ENCODE results near the gene DSTN.

The DSTN gene

GRCh38 chr20:17584689-17585088 lies 14.8 kb downstream of the DSTN start:
- no peak for DNase-seq

DNA sequence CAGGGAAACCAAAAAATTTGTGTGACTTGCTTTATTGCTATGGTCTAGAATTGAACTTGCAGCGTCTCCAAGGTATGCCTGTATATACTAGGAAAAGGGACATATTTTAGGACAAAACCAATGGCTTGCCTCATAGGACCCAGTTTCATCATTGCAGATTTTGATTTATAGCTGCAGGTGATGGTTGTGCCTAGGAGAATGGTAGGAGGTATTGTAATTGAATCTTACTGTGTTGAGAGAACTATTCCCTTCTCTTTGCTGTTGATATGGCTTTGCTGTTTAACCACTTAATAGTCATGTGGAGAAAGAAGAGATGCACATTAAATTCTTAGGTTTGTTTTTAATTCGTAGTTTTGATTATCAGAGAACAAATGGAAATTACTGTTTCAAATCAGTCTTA lies 16.4 kb downstream of the DSTN start:
- DNase-seq, result no peak

DNA sequence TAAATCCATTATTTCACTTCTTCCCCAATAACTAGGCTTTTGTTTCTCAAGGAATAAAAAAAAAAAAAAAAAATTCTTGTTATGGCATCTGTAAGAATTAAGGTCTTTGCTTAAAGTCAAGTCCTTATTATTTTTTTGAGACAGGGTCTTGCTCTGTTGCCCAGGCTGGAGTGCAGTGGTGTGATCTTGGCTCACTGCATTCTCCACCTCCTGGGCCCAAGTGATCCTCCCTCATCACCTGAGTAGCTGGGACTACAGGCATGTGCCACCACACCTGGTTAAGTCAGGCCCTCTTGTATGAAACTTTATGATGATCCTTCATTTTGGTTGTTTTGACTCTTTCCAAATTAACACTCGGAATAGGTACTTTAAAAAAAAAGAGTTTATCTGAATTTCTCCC lies 17.3 kb downstream of the DSTN start:
- DNase-seq, result no peak

DNA sequence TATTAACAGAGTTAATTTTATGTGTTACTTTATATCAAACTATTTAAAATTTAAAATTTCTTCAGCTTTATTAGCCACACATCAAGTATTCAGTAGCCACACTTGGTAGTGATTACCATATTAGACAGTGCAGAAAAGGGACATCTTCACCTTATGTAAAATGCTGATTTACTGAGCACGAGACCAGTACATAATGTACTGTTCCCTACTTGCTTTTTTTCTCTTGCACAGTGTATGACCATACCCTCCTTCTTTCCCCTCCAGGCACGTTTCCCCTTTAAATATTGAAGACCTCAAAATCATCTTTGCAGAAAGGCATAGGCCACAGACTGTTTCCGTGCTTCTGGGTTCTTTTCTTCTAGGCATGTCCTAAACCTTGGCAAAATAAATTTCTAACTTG lies 17.9 kb downstream of the DSTN start:
- DNase-seq, result no peak

GRCh38 chr20:17589161-17589834 lies 19.4 kb downstream of the DSTN start:
- no peak for DNase-seq

DNA sequence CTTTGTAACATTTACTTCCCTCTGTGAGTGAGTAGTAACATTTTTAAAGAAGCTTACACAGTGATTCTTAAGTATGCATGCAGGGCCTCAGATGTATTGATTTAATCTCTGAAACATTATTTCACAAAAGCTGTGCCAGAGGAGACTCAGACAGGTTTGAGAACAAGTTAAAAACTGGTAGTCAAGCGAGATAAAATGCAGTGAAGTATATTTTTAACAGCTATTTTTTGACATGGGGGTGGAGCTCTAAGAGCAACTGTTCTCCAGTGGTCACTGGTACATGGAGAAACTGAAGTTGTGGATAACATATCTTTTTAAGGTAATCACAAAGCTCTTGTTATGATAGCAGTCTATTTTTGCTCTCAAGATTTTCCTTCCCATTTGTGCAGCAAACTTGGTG lies 20.4 kb downstream of the DSTN start:
- DNase-seq, result no peak

DNA sequence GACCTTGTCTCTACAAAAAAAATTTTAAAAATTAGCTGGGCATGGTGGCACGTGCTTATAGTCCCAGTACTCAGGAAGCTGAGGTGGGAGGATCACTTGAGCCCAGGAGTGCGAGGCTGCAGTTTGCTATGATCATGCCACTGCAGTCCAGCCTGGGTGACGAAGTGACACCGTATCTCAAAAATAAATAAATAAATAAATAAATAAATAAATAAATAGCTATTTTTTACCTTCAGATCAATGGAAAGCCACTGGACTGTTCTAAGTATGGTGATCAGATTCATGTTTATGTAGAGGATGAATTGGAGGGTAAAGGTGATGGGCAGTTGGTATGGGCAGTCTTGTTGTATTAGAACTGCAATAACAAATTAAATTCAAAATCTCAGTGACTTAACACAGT lies 24.0 kb downstream of the DSTN start:
- no peak for DNase-seq

DNA sequence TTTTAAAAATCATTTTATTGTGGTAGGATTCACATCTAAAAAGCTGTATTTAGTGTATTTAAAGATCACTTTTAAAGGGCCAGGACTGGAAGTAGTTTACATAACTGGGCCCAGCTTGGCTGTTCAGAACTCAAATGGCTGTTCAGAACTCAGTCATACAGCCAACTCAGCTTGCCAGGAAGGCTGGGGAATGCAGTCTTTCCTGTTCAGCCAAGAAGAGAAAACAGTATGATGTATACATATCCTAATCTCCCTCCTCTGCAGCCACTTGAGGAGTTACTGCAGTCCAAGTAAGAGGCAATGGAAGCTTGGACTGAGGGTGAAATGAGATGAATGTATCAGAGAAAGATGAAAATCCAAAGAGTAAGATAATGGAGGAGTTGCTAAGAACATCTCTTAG lies 24.6 kb downstream of the DSTN start:
- DNase-seq, result no peak

- DNase-seq, result no peak
Measured at GRCh38 chr20:17595856-17596255, 26.0 kb downstream of the DSTN start.

- no peak for DNase-seq
Measured at GRCh38 chr20:17598013-17598550, 28.2 kb downstream of the DSTN start.

- no peak for DNase-seq
Measured at GRCh38 chr20:17601957-17602356, 32.1 kb downstream of the DSTN start.

GRCh38 chr20:17602493-17602892 lies 32.6 kb downstream of the DSTN start:
- no peak for DNase-seq

DNA sequence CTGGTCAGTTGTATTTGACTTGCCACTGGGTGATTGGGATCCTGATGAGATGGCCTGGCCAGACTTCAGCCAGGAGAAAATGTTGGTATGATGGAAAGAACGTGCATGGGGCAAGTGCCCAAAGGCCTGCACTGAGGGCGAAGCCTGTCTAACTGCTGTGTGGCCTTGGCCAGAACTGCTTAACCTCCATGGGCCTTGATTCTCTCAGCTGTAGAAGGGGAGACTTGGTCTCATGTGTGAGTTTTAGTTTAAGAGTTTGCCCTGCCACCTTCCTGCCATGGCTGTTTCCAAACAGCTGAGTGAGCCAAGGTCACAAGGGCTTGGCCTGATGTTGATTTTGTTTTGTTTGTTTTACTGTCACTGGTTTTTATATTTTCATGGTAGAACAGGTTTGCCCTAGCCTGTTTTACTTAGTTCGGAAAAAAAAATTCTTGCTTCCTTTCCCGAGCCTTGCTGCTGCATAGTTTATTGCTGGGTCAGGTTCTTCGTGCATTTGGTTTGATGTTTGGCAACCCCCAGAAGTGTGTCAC lies 35.3 kb downstream of the DSTN start:
- DNase-seq, result no peak

- no peak for DNase-seq
Measured at GRCh38 chr20:17606001-17606400, 36.1 kb downstream of the DSTN start.

DNA sequence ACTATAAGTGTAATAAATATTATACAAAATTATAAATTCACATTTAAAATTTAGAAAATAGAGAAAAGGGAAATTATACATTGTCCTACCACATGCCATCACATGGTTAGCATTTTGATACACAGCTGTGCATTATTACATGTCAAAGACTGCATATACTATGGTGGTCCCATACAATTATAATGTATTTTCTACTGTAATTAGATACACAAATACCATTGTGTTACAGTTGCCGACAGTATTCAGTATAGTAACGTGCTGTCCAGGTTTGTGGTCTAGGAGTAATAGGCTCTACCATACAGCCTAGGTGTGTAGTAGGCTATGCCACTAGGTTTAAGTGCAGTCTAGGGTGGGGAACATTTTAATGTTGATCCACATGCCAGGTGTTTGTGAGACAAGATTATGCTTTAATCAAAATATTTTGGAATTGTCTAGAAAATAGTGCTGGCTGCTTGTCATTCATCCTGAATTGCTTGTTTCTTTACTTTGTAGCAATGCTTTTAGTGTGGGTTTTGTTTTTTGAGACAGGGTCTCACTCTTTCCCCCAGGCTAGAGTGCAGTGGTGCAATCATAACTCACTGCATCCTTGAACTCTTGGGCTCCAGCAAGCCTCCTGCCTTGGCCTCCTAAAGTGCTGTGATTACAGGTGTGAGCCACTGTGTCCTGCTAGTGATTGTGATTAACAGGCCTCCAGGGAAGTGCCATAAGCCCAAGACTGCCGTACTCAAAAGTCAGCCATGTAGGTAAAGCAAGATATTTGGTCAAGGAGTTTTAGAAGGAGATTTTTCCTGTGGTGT lies 39.0 kb downstream of the DSTN start:
- DNase-seq, result no peak

DNA sequence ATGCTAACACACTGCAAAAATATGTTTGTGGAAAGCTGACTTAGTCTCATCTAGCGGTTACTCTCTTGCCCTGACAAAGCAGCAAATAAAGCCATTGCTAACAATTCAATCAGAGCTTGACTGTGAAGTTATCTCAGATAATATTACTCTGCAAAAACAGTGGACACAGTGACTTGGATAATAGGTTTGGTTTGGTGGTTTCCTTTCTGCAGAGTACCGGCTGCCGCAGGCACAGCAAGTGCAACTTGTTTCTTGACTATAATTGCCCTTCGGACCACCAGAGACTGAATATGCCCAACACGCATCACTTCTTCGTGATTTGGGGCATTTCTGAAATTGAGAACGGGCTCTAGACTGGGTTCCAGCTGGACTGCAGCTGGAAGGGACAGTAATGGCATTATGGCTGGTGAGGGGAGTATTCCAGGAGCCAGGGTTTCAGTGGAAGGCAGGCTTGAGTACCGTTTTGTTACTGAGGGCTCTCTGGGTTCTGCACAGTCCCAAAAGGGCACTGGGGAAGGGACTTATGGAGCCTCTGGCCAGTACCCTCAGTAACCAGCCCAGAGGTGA lies 40.0 kb downstream of the DSTN start:
- no peak for DNase-seq

GRCh38 chr20:17610566-17611289 lies 40.9 kb downstream of the DSTN start:
- peak; percentile 70 for DNase-seq

DNA sequence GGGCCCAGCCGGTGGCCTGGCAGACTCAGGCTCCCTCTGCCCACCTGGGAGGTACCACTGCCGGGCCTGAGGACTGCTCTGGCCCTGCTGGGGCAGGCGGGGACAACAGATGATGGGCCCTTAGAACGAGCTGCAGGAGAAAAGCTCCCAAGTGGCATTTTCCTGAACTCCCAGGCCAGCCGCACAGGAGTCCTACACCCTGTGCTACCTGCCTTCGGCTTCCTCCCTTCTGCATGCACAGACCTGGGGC lies 41.3 kb downstream of the DSTN start:
- no peak for DNase-seq

DNA sequence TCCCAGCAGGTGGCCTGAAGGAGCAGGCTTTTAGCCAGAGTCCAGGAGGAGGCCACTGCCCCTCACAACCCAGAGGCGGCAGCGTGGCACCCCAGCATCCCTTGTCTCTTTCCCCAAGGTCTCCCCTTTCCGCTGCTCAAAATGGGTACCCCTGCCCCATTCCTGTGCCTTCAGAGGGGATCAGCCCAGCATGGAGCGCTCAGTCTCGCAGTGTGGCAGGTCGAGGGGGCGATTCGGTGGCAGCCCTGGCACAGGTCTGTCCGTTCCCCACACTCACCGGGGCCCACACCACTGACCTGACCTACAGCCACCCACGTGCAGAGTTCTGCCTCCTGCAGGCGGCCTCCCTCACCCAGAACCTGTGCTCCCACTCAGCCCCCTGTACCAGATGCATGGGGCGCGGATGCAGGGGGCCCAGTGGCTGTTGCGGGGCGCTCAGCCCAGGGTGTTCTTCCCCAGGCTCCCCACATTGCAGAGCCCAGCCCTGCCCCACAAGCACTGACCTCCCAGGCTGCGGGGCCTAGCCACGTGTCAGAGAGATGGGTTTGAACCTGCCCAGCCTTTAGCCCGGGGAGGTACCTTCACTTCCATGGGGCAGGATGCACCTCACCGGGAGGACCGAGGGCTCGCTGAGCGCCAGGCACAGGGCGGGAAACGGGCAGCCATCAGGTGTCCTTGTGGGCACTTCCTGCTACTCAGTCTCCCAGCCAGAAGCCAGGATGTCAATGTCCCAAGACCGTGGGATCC lies 41.8 kb downstream of the DSTN start:
- no peak for DNase-seq

DNA sequence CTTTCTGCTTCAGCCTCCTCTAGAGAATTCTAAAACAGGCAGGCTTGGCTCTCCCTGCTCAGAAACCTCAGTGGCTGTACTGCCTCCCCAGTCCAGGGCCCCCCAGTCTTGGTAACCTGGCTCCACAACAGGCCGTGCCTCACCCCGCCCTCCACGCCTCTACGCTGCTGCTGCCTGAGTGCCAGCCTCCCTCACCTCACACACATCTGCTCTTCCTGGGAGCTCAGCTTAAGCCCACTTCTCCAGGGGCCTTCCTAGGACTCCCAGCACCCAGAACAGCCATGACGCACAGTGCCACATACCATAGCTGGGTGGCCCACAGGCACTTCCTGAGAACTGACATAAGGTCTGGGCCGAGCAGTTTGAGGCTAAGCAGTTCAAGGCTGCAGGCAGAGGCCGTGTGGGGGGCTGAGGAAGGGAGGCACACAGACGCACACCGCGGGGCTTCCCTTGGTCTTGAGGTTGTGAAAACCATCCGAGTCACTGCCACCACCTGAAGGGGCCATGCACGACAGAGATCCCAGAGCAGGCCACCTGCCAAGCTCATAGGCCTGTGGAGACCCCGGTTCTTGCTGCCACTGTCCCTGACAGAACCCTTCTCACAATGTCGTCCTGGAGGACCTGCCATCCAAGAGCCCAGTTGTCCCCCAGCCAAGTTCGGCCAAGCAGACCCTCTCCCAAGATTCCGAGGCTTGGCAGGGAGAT lies 42.6 kb downstream of the DSTN start:
- DNase-seq, result peak; percentile 33

- no peak for DNase-seq
Measured at GRCh38 chr20:17612992-17613327, 43.1 kb downstream of the DSTN start.

Data from activated effector memory CD4-positive, alpha-beta T cell treated with Interleukin-2 at 50 U/mL for 16 hours (primary cell).